Peyer's patch (tissue), 4 donors: Measurements from ENCODE around the gene FBXO7. TPM values are rescaled to one million over a fixed set of nuclear protein-coding genes. Genes with fewer than 3 reads are reported as not detected.

Experiments used
- DNase-seq, 3 donors: peaks; one replicate each; pipeline ENCODE4 v3.0.0-alpha.2; 2017 to 2019
- H3K27ac ChIP-seq, 4 donors: fragments of 200-600 bp; sonication (generic); one replicate each; pipeline ENCODE4 v1.5.1; 2016 to 2019
- H3K27me3 ChIP-seq, 2 donors: fragments of 200-600 bp; sonication (generic); one replicate each; pipeline ENCODE4 v1.5.1; 2019
- H3K36me3 ChIP-seq, 3 donors: fragments of 200-600 bp; sonication (generic); one replicate each; pipeline ENCODE4 v1.5.1; 2016 to 2019
- H3K4me1 ChIP-seq, 4 donors: fragments of 200-600 bp; sonication (generic); one replicate each; pipeline ENCODE4 v1.5.1; 2016 to 2019
- H3K4me3 ChIP-seq, 4 donors: fragments of 200-600 bp; sonication (generic); 1 replicate in 3 of 4; 2 replicates in 1 of 4; pipeline ENCODE4 v1.5.1; 2016 to 2019; ENCODE audit warnings: mild to moderate bottlenecking in 1 of 4
- H3K9me3 ChIP-seq, 4 donors: fragments of 200-600 bp; sonication (generic); one replicate each; pipeline ENCODE4 v1.5.1; 2016 to 2019; ENCODE audit warnings: mild to moderate bottlenecking in 1 of 4
- CTCF ChIP-seq, 6 experiments: fragments of 450-650 bp in 4 of 6; fragments of 200-600 bp in 2 of 6; sonication (generic) in 1 of 6; IDR thresholded peaks; one replicate each; pipeline ENCODE4 v1.5.1; 2017 to 2019; ENCODE audit warnings: antibody characterized with exemption in 6 of 6, mild to moderate bottlenecking in 3 of 6, moderate library complexity in 1 of 6
- POLR2A ChIP-seq, 2 donors: fragments of 450-650 bp; IDR thresholded peaks; one replicate each; pipeline ENCODE4 v1.5.1; 2017; ENCODE audit warnings: antibody characterized with exemption in 2 of 2, mild to moderate bottlenecking in 2 of 2, moderate library complexity in 2 of 2
- total RNA-seq, 4 donors: library from RNA; depleted of rRNA; stranded (reverse); fragments of >200 nt; gene quantifications; one replicate each; pipeline ENCODE4 v1.1.0, GENCODE V29; 2016

FBXO7 gene
- total RNA-seq, 4 donors from 2014 or later = 61.1 to 98.3 (median 80.9) TPM

GRCh38 chr22:32478994-32479393, 4.4 kb downstream of the FBXO7 start:
- H3K27me3 ChIP-seq = no peaks in the 10 kb centered on the region
- no peaks in the 10 kb centered on the region for H3K9me3 ChIP-seq
- no peak overlapping the region for H3K27ac ChIP-seq
- H3K4me1 ChIP-seq = peaks cover 0 to 21% (median 6%) of the 10 kb centered on the region in 4 donors
- no peak for DNase-seq
- TF ChIP-seq POLR2A (IDR thresholded peaks at IDR 0.05) (no peak), CTCF (IDR thresholded peaks at IDR 0.05) (no peak)
- peaks cover 0 to 12% (median 0%) of the 10 kb centered on the region in 3 donors for H3K36me3 ChIP-seq
- no peak overlapping the region for H3K4me3 ChIP-seq

DNA sequence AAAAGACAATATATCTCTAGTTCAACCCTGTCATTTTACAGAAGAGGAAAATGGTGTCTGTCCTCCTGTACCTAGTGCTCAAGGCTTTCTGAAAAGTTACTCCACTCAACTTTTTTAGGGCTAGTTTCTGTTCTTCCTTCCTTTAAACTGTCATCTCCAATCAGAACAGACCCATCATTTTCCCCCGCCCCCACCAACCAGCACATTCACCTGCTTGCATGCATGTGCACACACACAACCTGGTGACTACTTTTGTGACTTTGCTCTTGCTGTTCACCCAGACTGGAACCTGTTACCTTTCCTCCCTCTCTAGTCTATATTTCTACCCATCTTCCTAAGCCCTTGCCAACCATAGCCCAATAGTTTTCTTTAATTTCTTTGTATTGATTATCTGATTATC, 5.6 kb downstream of the FBXO7 start:
- TF ChIP-seq CTCF (IDR thresholded peaks at IDR 0.05) = no peak
- no peak for TF ChIP-seq POLR2A (IDR thresholded peaks at IDR 0.05)
- peaks cover 0 to 20% (median 5%) of the 10 kb centered on the region in 4 donors for H3K4me1 ChIP-seq
- no peaks in the 10 kb centered on the region for H3K9me3 ChIP-seq
- peaks cover 0 to 23% (median 0%) of the 10 kb centered on the region in 3 donors for H3K36me3 ChIP-seq
- no peaks in the 10 kb centered on the region for H3K27me3 ChIP-seq
- H3K27ac ChIP-seq = no peak overlapping the region
- no peak for DNase-seq
- H3K4me3 ChIP-seq = no peak overlapping the region

GRCh38 chr22:32482708-32483107, 8.1 kb downstream of the FBXO7 start:
- no peak overlapping the region for H3K4me3 ChIP-seq
- H3K36me3 ChIP-seq = peaks cover 0 to 47% (median 0%) of the 10 kb centered on the region in 3 donors
- TF ChIP-seq CTCF (IDR thresholded peaks at IDR 0.05) (no peak), POLR2A (IDR thresholded peaks at IDR 0.05) (no peak)
- no peak for DNase-seq
- H3K9me3 ChIP-seq = no peaks in the 10 kb centered on the region
- H3K4me1 ChIP-seq = peaks cover 0 to 10% (median 0%) of the 10 kb centered on the region in 4 donors
- H3K27ac ChIP-seq = no peak overlapping the region
- no peaks in the 10 kb centered on the region for H3K27me3 ChIP-seq

- no peak for DNase-seq
- no peaks in the 10 kb centered on the region for H3K27me3 ChIP-seq
- TF ChIP-seq POLR2A (IDR thresholded peaks at IDR 0.05) = no peak
- TF ChIP-seq CTCF (IDR thresholded peaks at IDR 0.05) = no peak
- H3K4me1 ChIP-seq = peaks cover 0 to 10% (median 0%) of the 10 kb centered on the region in 4 donors
- no peaks in the 10 kb centered on the region for H3K9me3 ChIP-seq
- H3K27ac ChIP-seq = no peak overlapping the region
- H3K4me3 ChIP-seq = no peak overlapping the region
- H3K36me3 ChIP-seq = peaks cover 0 to 75% (median 3%) of the 10 kb centered on the region in 3 donors
These were observed 12.2 kb downstream of the FBXO7 start for GRCh38 chr22:32486656-32487390.

- no peak overlapping the region for H3K27ac ChIP-seq
- no peaks in the 10 kb centered on the region for H3K9me3 ChIP-seq
- no peak for DNase-seq
- H3K36me3 ChIP-seq = peaks cover 0 to 81% (median 3%) of the 10 kb centered on the region in 3 donors
- TF ChIP-seq POLR2A (IDR thresholded peaks at IDR 0.05) = no peak
- no peak for TF ChIP-seq CTCF (IDR thresholded peaks at IDR 0.05)
- H3K27me3 ChIP-seq = no peaks in the 10 kb centered on the region
- H3K4me3 ChIP-seq = no peak overlapping the region
- peaks cover 0 to 6% (median 0%) of the 10 kb centered on the region in 4 donors for H3K4me1 ChIP-seq
These were observed 12.8 kb downstream of the FBXO7 start for GRCh38 chr22:32487461-32487860.
